ENCODE data around the gene CKAP2L.

GRCh38 chr2:112712903-112713584 lies 51.4 kb downstream of the CKAP2L start:
- TF ChIP-seq CTCF (IDR thresholded peaks at IDR 0.05) (no peak), POLR2A (IDR thresholded peaks at IDR 0.05) (no peak)
